Measurements from ENCODE around the gene GLP2R. TPM values are rescaled to one million over a fixed set of nuclear protein-coding genes. Genes with fewer than 3 reads are reported as not detected.
A peak's percentile ranks its signal among the peaks of the same experiment; 100 is the strongest.

Gene GLP2R
- total and polyA plus RNA-seq, 4 experiments from 2014 or later = not detected

DNA sequence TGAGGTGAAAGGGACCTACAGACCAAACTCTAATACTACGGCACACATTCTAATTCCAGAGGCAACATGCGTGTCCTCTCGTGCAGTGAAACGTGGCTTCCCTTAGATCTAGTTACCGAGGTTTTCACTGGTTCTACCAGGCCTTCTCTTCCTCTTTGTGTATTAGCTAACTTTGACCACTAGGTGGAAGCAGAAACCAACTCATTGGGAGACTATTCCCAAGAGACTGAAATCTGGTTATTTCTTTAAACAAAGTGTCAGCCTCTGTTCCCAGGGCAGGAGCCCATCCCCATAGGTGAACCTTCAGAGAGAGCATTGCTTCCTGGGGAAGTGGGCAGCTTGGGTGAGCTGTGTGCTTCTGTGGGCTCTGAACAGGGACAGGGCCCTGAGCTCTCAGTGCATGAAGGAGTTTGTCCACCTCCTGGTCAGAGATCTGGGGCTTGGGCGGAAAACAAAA lies 99.0 kb downstream of the GLP2R start:
- Histone ChIP-seq H3K9me3 (ENCODE audit: control insufficient read depth in 1 of 2, low read length in 2 of 2) (no peaks in the 10 kb centered on the region), H3K4me3 (ENCODE audit: low read length in 2 of 2) (no peak overlapping the region), H3K4me1 (ENCODE audit: insufficient read depth, low read length) (no peaks in the 10 kb centered on the region), H3K27ac (ENCODE audit: low read depth, low read length) (no peak overlapping the region), H3K36me3 (ENCODE audit: insufficient read depth, low read length) (no peaks in the 10 kb centered on the region), H3K27me3 (ENCODE audit: insufficient read depth, low read length) (no peaks in the 10 kb centered on the region)
- H3K4me3 Mint-ChIP-seq = no peak overlapping the region
- H3K27me3 Mint-ChIP-seq = no peaks in the 10 kb centered on the region
- CTCF ChIA-PET (ENCODE audit: partially characterized antibody) = interaction anchor here (0.7 to 1.7 kb wide), 9 partner anchors 9 to 692 kb away, joined by 3 to 11 read pairs (median 3); no protein-coding TSS in a partner anchor
- H3K27ac Mint-ChIP-seq = peak overlapping the region in 1 of 7 donors; percentile 82
- no peaks in the 10 kb centered on the region for H3K36me3 Mint-ChIP-seq
- intact Hi-C loops (cut with micrococcal nuclease) = loop anchor here (10.0 kb wide), 2 partner anchors 430 to 920 kb away; no protein-coding TSS in a partner anchor
- H3K4me1 Mint-ChIP-seq = peaks cover 2 to 6% (median 3%) of the 10 kb centered on the region in 4 donors
- POLR2A ChIA-PET (ENCODE audit: partially characterized antibody) = no interaction called here
- H3K9me3 Mint-ChIP-seq = no peaks in the 10 kb centered on the region
- DNase-seq = peak in 4 of 5 donors; percentile 26 to 45 (median 38)

GRCh38 chr17:9925457-9925856 lies 99.7 kb downstream of the GLP2R start:
- Mint-ChIP-seq H3K27ac (no peak overlapping the region), H3K4me1 (peaks cover 2 to 6% (median 3%) of the 10 kb centered on the region in 4 donors), H3K9me3 (no peaks in the 10 kb centered on the region), H3K4me3 (no peak overlapping the region), H3K36me3 (no peaks in the 10 kb centered on the region), H3K27me3 (peaks cover 0 to 3% of the 10 kb centered on the region in 2 donors)
- H3K27ac ChIP-seq (ENCODE audit: low read depth, low read length) = no peak overlapping the region
- no peaks in the 10 kb centered on the region for H3K27me3 ChIP-seq (ENCODE audit: insufficient read depth, low read length)
- ChIA-PET CTCF (ENCODE audit: partially characterized antibody) (interaction anchor here (1.0 to 1.9 kb wide), 6 partner anchors 8 to 693 kb away, joined by 3 to 9 read pairs (median 4); no protein-coding TSS in a partner anchor), POLR2A (ENCODE audit: partially characterized antibody) (no interaction called here)
- H3K36me3 ChIP-seq (ENCODE audit: insufficient read depth, low read length) = no peaks in the 10 kb centered on the region
- no peak overlapping the region for H3K4me3 ChIP-seq (ENCODE audit: low read length in 2 of 2)
- no peaks in the 10 kb centered on the region for H3K9me3 ChIP-seq (ENCODE audit: control insufficient read depth in 1 of 2, low read length in 2 of 2)
- no peak for DNase-seq
- intact Hi-C loops (cut with micrococcal nuclease) = loop anchor here (10.0 kb wide), 2 partner anchors 429 to 919 kb away; no protein-coding TSS in a partner anchor
- no peaks in the 10 kb centered on the region for H3K4me1 ChIP-seq (ENCODE audit: insufficient read depth, low read length)

DNA sequence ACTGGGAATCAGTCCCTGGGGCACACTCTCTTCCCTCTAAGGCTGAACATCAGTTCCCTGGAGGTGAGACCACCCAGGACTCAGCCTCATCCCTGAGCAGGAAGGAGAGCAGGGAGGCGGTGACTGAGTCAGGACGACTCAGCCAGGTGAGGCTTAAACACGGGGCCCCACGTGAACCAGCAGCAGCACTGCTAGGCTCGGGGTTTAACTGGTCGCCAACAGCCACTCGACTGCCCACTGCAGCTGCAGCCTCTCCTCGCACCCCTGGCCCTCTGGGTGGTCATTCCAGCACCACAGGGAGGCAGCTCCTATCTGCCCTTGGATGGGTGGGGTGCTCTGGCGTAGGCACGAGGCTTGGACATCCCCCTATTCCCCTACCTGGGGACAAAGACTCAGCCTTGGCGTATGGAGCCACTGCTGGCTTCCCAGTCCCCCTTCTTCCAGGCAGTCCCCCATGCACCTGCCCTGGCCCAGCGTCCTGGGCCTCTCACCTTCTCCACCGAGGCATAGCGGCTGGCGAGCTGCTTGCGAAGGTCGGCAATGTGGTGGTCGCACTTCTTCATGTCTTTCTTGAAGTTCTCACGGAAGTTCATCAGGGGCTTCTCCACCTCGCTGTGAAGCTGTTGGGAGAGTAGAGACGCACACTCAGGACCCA lies 100.6 kb downstream of the GLP2R start:
- H3K4me1 ChIP-seq (ENCODE audit: insufficient read depth, low read length) = no peaks in the 10 kb centered on the region
- H3K36me3 ChIP-seq (ENCODE audit: insufficient read depth, low read length) = no peaks in the 10 kb centered on the region
- no peak overlapping the region for H3K4me3 Mint-ChIP-seq
- no peaks in the 10 kb centered on the region for H3K9me3 ChIP-seq (ENCODE audit: control insufficient read depth in 1 of 2, low read length in 2 of 2)
- no peak for DNase-seq
- H3K27ac ChIP-seq (ENCODE audit: low read depth, low read length) = no peak overlapping the region
- peaks cover 2 to 6% (median 3%) of the 10 kb centered on the region in 4 donors for H3K4me1 Mint-ChIP-seq
- H3K4me3 ChIP-seq (ENCODE audit: low read length in 2 of 2) = no peak overlapping the region
- H3K36me3 Mint-ChIP-seq = no peaks in the 10 kb centered on the region
- no peaks in the 10 kb centered on the region for H3K9me3 Mint-ChIP-seq
- CTCF ChIA-PET (ENCODE audit: partially characterized antibody) = interaction anchor here (0.6 to 4.7 kb wide), 5 partner anchors 8 to 692 kb away, joined by 3 to 23 read pairs (median 7); no protein-coding TSS in a partner anchor
- no peaks in the 10 kb centered on the region for H3K27me3 ChIP-seq (ENCODE audit: insufficient read depth, low read length)
- peak overlapping the region in 1 of 7 donors; percentile 71 for H3K27ac Mint-ChIP-seq
- peaks cover 0 to 3% of the 10 kb centered on the region in 2 donors for H3K27me3 Mint-ChIP-seq
- intact Hi-C loops (cut with micrococcal nuclease) = loop anchor here (10.0 kb wide), 2 partner anchors 429 to 919 kb away; no protein-coding TSS in a partner anchor
- POLR2A ChIA-PET (ENCODE audit: partially characterized antibody) = no interaction called here

DNA sequence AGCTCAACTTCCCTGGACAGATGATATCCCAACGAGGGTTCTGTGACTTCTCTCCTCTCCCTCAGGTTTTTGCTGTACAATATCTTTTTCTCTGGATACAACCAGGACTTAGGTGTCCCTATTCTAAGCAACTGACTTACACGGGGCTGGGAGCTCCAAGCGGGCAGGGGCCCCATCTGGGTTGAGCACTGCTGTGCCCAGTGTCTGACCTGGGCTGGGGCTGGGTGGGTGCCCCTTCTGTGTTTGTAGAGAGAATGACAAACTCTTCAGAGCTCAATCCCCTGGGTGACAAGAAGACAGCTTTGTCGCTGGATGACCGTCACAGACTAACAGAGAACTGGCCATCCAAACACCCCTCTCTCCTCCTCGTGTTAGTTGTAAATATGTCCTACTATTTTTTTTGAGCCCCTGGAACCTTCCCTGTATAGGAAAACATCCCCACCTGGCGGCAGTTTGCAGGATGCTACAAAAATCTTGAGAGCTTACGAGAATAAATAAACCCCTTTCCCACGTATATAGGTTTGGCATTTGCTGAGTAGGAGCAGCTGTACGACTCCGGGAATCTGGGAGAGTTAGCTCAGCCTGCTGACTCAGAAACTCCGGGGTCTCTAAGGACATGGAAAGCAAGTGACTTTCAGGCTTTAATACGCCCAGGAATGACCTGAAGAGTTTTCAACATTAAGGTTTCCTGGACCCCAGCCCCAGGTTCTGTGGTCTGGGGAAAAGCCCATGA lies 103.0 kb downstream of the GLP2R start:
- ChIA-PET POLR2A (ENCODE audit: partially characterized antibody) (no interaction called here), CTCF (ENCODE audit: partially characterized antibody) (interaction anchor here (1.2 to 4.7 kb wide), 2 partner anchors 11 to 689 kb away, joined by 3 to 23 read pairs; no protein-coding TSS in a partner anchor)
- Histone ChIP-seq H3K9me3 (ENCODE audit: control insufficient read depth in 1 of 2, low read length in 2 of 2) (no peaks in the 10 kb centered on the region), H3K27me3 (ENCODE audit: insufficient read depth, low read length) (no peaks in the 10 kb centered on the region), H3K36me3 (ENCODE audit: insufficient read depth, low read length) (no peaks in the 10 kb centered on the region), H3K4me3 (ENCODE audit: low read length in 2 of 2) (no peak overlapping the region), H3K27ac (ENCODE audit: low read depth, low read length) (no peak overlapping the region), H3K4me1 (ENCODE audit: insufficient read depth, low read length) (no peaks in the 10 kb centered on the region)
- intact Hi-C loops (cut with micrococcal nuclease) = loop anchor here (10.0 kb wide), 2 partner anchors 426 to 916 kb away; no protein-coding TSS in a partner anchor
- peaks cover 2 to 6% (median 3%) of the 10 kb centered on the region in 4 donors for H3K4me1 Mint-ChIP-seq
- H3K4me3 Mint-ChIP-seq = no peak overlapping the region
- no peak overlapping the region for H3K27ac Mint-ChIP-seq
- H3K9me3 Mint-ChIP-seq = no peaks in the 10 kb centered on the region
- peaks cover 1 to 3% of the 10 kb centered on the region in 2 donors for H3K27me3 Mint-ChIP-seq
- no peaks in the 10 kb centered on the region for H3K36me3 Mint-ChIP-seq
- no peak for DNase-seq

GRCh38 chr17:9929871-9930270 lies 104.1 kb downstream of the GLP2R start:
- no peaks in the 10 kb centered on the region for H3K27me3 ChIP-seq (ENCODE audit: insufficient read depth, low read length)
- no peak overlapping the region for H3K4me3 Mint-ChIP-seq

DNA sequence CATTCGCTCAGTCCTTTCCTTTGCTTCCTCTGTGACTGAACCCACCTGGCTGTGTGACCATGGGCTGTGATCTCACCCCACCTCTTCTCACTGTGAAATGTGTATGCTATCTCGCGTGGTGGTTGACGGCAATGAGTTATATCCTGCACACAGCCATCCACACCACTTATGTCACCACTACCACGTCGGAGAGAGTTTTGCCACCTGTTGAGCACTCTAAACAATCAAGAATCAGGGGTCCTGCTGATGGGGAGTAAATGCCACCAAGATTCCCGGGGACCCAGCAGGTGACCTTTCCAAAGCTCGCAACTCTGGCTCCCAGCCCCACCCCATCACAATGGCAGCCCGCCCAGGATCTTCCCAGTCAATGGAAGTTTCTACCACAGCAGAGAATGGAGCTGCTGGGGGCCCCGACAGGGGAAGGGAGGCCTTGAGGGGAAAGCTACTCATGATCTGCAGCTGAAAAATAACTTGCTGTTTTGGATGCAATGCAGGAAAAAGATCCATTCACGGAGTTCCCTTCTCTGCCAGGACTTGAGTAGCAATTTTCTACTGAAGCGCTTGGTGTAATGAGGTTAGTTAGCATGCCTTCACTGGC lies 105.5 kb downstream of the GLP2R start:
- no peak overlapping the region for H3K4me3 Mint-ChIP-seq
- no peaks in the 10 kb centered on the region for H3K9me3 Mint-ChIP-seq
- no peaks in the 10 kb centered on the region for H3K36me3 ChIP-seq (ENCODE audit: insufficient read depth, low read length)
- peaks cover 1 to 3% of the 10 kb centered on the region in 2 donors for H3K27me3 Mint-ChIP-seq
- H3K27me3 ChIP-seq (ENCODE audit: insufficient read depth, low read length) = no peaks in the 10 kb centered on the region
- no peaks in the 10 kb centered on the region for H3K9me3 ChIP-seq (ENCODE audit: control insufficient read depth in 1 of 2, low read length in 2 of 2)
- no peak for DNase-seq
- POLR2A ChIA-PET (ENCODE audit: partially characterized antibody) = no interaction called here
- H3K27ac Mint-ChIP-seq = no peak overlapping the region
- no peaks in the 10 kb centered on the region for H3K4me1 ChIP-seq (ENCODE audit: insufficient read depth, low read length)
- no peaks in the 10 kb centered on the region for H3K4me1 Mint-ChIP-seq
- CTCF ChIA-PET (ENCODE audit: partially characterized antibody) = no interaction called here
- H3K4me3 ChIP-seq (ENCODE audit: low read length in 2 of 2) = no peak overlapping the region
- intact Hi-C loops (cut with micrococcal nuclease) = no loop called here
- H3K36me3 Mint-ChIP-seq = no peaks in the 10 kb centered on the region
- H3K27ac ChIP-seq (ENCODE audit: low read depth, low read length) = no peak overlapping the region

More at GRCh38 chr17:9929871-9930270, 104.1 kb downstream of the GLP2R start:
- Mint-ChIP-seq H3K27me3 (peaks cover 1 to 3% of the 10 kb centered on the region in 2 donors), H3K9me3 (no peaks in the 10 kb centered on the region), H3K4me1 (peaks cover 0 to 1% (median under 1%) of the 10 kb centered on the region in 4 donors), H3K36me3 (no peaks in the 10 kb centered on the region), H3K27ac (no peak overlapping the region)
- H3K4me1 ChIP-seq (ENCODE audit: insufficient read depth, low read length) = no peaks in the 10 kb centered on the region
- DNase-seq = no peak
- ChIA-PET POLR2A (ENCODE audit: partially characterized antibody) (no interaction called here), CTCF (ENCODE audit: partially characterized antibody) (interaction anchor here (1.0 to 4.7 kb wide), 2 partner anchors 12 to 299 kb away, joined by 3 to 23 read pairs; no protein-coding TSS in a partner anchor)
- no peaks in the 10 kb centered on the region for H3K9me3 ChIP-seq (ENCODE audit: control insufficient read depth in 1 of 2, low read length in 2 of 2)
- H3K36me3 ChIP-seq (ENCODE audit: insufficient read depth, low read length) = no peaks in the 10 kb centered on the region
- no peak overlapping the region for H3K27ac ChIP-seq (ENCODE audit: low read depth, low read length)
- intact Hi-C loops (cut with micrococcal nuclease) = loop anchor here (10.0 kb wide), 2 partner anchors 425 to 915 kb away; no protein-coding TSS in a partner anchor
- H3K4me3 ChIP-seq (ENCODE audit: low read length in 2 of 2) = no peak overlapping the region

Measured in CD4-positive, alpha-beta memory T cell (primary cell).